M059J (cell line): ENCODE measurements around the gene RASSF4. TPM values are rescaled to one million over a fixed set of nuclear protein-coding genes. Genes with fewer than 3 reads are reported as not detected.
"Not testable (repeated sequence)": the region's sequence is repeated elsewhere in the genome, so short reads cannot be mapped to it uniquely, and the experiment has no call there.

Experiments
- DNase-seq: peaks from one replicate; pipeline ENCODE4 v3.0.0-alpha.2; 2012; ENCODE audit warnings: low read depth
- total RNA-seq: library from RNA; depleted of rRNA; stranded (reverse); fragments of >200 nt; shearing (Covaris generic); gene quantifications from 2 replicates; pipeline ENCODE4 v1.2.3, GENCODE V29; 2014; rRNA removed

RASSF4 gene
- total RNA-seq, 1 experiment from 2014 or later = 13.4 TPM

DNA sequence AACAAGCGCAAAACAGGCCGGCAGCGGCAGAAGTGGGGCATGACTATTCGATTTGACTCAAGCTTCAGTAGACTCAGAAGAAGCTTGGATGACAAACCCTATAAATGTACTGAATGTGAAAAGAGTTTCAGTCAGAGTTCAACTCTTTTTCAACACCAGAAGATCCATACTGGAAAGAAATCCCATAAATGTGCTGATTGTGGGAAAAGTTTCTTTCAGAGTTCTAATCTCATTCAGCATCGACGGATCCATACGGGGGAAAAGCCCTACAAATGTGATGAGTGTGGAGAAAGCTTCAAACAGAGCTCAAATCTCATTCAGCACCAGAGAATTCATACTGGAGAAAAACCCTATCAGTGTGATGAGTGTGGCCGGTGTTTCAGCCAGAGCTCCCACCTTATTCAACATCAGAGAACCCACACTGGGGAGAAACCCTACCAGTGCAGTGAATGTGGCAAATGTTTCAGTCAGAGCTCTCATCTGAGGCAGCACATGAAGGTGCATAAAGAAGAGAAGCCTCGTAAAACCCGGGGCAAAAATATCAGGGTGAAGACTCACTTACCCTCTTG, 43.9 kb downstream of the RASSF4 start:
- no peak for DNase-seq

DNA sequence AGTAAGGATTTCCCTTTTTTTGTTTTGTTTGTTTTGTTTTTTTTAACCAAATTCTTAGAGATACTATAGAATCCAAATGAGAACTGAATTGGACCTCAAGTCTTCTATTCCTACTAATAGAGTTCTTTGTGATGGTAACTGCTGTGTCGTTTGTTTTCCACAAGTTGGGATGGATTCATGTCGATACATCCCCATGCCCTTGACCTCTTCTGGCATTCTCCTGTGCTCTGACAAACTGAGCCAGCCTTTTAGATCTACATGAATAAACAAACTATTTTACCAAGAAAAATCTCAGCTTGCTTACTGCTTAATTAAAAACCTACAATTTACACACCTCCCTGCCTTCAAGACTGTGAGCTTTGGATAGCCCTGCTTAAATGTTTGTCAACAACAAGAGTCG, 45.1 kb downstream of the RASSF4 start:
- DNase-seq = no peak

DNA sequence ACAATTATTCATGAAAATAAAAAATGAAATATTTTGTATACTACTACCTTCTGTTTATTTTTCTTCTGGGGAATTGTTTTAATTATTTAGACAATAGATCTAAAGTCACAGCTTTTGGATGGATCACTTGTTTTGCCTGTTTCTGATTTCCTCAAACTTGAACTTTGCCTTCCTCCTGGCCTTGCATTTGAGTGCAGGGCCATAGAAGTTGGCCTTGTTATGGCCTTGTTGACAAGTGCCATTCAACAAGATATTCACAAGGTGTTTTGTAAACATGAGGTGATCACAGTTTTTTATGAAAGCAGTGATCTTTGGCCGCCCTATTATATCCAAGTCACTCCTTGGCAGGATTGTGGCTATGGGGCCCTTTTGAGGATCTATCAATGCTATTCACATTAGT, 45.7 kb downstream of the RASSF4 start:
- no peak for DNase-seq

DNA sequence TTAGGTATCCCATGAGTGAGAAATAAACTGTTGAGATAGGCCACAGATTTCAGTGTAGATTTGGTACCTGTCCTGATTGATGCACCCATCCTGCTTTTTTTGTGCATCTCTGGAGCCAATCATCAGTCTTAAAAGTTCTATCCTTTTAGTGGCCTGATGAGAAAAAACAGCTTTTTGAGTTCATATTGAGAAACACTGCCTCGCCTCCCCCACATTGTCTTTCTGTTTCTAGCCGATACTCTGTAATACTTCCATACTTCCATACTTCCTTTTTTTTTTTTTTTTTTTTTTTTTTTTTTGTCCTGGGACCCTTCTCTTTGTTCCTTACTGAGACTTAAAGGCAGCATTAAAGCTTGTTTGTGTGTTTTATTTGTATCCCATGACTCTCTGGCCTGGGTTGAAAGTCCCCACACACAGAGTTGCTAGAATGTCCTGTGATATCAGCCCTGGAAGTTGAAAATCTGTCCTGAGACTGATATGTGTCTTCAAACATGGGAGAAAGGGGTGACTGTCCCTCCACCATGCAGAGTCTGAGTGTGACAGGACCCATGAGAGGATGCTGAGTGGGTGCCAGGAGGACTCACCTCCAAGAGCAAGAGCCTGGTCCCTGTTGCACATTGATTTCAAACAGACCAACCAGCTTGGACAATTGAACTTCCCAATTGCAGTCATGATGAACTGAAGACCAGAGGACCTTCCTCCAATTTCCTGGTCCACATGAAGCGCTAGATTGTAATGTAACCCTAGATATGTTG, 46.9 kb downstream of the RASSF4 start:
- no peak for DNase-seq

DNA sequence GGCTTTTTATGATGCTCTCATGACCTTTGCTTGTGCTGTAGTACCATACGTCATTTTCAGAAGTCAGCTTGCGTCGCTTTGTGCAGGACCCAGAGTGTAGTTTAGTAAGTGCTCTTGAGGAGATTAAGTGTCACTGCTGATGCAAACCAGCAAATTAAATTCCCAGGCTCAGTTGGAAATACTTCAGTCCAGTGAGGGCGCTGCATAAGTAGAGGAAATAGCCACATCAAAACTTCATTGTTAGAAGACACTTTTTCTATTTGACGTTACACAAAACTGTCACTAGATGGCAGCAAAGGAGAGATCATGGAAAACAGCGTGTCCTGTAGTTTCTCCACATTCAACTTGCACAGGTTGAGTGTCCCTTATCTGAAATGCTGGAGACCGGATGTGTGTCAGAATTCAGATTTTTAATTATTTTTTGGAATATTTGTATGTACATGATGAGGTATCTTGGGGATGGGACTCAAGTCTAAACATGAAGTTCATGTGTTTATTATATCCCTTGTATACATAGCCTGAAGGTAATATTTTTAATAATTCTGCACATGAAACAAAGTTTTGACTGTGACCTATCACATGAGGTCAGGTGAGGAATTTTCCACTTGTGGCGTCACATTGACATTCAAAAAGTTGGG, 49.0 kb downstream of the RASSF4 start:
- peak; percentile 86 for DNase-seq

DNA sequence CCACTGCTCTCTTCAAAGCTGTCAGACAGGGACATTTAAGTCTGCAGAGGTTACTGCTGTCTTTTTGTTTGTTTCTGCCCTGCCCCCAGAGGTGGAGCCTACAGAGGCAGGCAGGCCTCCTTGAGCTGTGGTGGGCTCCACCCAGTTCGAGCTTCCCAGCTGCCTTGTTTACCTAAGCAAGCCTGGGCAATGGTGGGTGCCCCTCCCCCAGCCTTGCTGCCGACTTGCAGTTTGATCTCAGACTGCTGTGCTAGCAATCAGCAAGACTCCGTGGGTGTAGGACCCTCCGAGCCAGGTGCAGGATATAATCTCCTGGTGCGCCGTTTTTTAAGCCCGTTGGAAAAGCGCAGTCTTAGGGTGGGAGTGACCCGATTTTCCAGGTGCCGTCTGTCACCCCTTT, 55.0 kb downstream of the RASSF4 start:
- not testable (repeated sequence) for DNase-seq

DNA sequence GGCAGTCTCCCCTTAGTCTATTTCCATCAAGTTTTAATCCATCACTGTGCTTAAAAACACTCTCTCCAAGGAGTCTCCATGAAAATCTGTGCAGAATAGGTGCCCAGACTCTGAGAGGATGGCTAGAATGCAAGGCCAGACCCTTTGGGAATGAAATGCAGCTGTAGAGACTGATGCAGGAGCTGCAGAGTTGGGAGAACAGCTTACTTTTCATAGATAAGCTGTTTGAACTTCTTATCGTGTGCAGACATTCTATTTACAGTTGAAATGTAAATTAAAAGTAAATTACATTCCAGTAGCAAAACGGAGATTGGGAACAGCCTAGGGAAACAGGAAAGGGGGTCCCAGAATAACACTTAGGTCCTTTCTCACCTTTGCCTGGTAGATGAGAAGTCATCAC, 56.0 kb downstream of the RASSF4 start:
- no peak for DNase-seq

DNA sequence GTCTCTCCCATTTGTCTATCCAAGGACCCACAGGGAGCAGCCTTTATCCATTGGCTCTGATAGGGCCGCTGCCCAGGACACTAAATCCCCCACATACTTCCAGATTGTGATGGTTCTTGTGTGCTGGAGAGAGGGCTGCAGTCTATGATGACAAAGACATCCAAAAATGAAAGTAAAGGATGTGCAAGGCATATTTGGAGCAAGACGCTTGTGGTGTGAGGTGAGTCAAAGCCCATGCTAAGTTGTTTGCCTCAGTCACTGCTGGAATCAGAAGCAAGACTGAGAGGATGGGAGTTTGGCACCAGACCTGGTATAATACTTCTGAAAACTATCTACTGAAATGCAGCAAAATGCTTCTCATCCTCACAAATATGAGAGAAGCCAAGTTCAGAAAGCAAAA, 63.8 kb downstream of the RASSF4 start:
- DNase-seq = peak; percentile 44

DNA sequence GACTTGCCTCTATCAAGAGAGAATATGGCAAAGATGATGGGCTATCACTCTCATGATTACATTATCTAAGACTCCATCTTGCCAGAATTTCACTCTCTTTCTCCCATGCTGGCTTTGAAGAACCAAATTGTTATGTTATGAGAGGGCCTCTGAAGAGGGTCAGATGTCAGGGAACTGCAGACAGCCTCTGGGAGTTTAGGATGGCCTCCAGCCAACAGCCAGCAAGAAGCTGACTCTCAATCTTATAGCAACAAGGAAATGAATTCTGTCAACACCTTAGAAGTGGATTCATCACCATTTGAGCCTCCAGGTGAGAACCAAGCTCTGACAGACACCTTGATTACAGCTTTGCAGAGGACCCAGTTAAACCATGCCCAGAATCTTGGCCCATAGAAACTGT, 74.7 kb downstream of the RASSF4 start:
- DNase-seq = peak; percentile 32

DNA sequence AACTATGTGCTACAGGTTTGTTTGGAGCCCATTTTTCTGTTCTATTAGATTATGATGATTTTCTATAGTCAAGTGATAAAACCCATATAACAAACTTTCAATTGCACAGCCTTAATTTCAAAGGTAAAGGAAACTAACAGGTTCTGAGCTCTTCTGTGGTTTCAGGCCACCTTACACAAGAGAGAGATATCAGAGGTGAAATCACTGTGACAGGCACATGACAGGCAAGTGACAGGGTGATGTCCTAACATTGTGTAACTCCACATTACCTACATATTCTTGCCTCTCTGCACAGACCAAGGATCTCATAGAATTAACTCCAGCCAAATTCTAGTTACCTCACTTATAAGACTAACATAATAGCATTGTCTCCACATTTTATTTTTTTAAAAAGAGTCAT, 76.1 kb downstream of the RASSF4 start:
- no peak for DNase-seq

DNA sequence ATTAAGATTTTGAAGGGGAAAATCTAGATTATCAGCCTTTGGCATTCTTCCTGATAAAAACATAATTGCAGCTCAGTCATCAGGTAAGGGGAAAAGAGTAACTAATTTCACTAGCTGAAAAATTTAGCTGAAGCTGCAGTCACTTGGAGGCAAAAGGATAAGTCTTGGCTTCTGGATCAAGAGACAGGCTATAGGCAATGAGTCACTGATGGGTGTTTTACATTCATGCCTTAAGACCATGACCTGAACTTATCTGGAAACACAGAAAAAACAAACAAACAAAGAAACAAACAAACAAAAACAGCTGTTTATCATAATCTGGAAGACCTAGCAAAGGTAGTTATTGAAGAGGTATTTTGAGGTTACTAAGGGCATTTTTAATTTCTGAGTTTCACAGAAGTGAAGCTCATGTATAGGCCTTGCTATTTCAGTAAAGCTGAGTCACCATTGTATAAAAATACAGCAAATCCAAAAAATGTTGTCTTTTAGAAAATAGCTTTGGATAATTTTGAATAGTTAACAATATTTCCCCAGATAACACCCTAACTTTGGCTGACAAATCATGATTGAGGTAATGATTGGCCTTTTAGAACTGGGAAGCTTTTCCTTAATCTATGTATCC, 81.4 kb downstream of the RASSF4 start:
- no peak for DNase-seq

DNA sequence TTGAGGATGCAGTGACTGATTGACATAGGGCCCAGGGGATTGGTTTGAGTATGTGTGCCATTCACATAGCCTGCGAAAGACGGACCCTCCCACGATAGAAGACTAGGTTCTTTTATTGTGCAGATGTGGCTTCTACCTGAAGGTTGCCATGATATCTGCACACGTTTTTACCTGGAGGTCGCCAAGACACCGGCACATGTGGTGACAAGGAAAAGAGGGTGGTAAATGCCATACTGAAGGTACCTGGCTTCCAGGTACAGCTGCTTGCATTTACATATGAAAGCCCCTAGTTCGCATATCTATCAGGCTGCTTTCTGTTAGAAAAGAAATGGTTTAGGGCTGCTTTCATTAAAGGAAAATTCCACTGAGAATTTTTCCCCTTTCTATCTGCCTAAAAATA, 84.7 kb downstream of the RASSF4 start:
- DNase-seq = no peak

Other genes with a start within 250 kb of the RASSF4 start
- gene TMEM72, start 48.5 kb upstream of the RASSF4 start, total RNA-seq = 2.2 TPM in 1 of 2 replicates, not detected in the other
- 38.0 and 38.8 TPM in 2 replicates for gene DEPP1, start 19.0 kb downstream of the RASSF4 start, total RNA-seq
- 22.9 and 25.5 TPM in 2 replicates for gene ZNF22, start 41.1 kb downstream of the RASSF4 start, total RNA-seq